Activated effector memory CD4-positive, alpha-beta T cell treated with anti-CD3 and anti-CD28 coated beads, Interleukin-2, amount 50 U/mL, for 16 hours (primary cell): ENCODE measurements around the gene OCLN.
"Not testable (repeated sequence)": the region's sequence is repeated elsewhere in the genome, so short reads cannot be mapped to it uniquely, and the experiment has no call there.

Experiments
- DNase-seq: peaks from one replicate; pipeline ENCODE4 v3.0.0-alpha.2; 2020

OCLN gene, protein sequence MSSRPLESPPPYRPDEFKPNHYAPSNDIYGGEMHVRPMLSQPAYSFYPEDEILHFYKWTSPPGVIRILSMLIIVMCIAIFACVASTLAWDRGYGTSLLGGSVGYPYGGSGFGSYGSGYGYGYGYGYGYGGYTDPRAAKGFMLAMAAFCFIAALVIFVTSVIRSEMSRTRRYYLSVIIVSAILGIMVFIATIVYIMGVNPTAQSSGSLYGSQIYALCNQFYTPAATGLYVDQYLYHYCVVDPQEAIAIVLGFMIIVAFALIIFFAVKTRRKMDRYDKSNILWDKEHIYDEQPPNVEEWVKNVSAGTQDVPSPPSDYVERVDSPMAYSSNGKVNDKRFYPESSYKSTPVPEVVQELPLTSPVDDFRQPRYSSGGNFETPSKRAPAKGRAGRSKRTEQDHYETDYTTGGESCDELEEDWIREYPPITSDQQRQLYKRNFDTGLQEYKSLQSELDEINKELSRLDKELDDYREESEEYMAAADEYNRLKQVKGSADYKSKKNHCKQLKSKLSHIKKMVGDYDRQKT

DNA sequence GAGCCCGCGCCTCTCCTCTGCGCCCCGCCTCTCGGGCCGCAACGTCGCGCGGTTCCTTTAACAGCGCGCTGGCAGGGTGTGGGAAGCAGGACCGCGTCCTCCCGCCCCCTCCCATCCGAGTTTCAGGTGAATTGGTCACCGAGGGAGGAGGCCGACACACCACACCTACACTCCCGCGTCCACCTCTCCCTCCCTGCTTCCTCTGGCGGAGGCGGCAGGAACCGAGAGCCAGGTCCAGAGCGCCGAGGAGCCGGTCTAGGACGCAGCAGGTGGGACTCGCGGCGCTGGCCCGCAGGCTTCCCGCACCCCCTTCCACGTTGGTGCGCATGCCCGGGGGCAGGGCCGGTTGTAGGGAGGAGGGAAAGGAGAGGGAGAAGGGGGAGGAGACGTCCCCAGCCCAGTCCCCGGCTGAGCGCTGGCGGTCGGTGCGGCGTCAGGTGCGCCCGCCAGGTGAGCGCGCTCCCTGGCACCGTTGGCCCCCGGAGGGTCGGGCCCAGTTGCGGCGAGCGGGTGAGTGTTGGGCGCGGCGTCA, at the start of gene OCLN:
OCLN (plus strand) TSS at position 400 of the 532 bp plus-strand sequence. CDS start 11,455 bp downstream, outside the sequence.
- DNase-seq = no peak

DNA sequence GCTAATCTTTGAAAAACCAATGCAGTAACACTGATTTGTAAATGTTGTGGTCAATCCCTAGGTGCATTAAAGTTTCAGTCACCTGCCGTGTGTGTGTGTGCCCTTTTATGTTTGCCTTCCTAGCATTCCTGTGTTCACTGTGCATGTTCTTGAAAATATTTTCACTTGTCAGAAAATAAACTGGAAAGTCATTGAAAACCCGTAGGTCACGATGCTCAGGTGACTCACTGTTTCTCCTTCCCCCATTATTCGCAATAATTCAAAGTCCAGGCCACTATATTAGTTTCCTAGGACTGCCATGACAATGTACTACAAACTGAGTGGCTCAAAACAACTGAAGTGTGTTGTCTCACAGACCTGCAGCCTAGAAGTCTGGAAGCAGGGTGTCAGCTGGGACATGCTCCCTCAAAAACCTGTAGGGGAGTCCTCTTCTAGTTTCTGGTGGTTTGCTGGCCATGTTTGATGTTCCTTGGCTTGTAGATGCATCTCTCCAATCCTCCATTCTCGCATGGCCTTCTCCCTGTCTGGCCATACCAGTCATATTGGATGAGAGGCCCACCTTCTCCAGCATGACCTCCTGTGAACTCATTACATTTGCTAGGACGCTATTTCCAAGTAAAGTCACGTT, 48.3 kb upstream of the OCLN start:
- no peak for DNase-seq

DNA sequence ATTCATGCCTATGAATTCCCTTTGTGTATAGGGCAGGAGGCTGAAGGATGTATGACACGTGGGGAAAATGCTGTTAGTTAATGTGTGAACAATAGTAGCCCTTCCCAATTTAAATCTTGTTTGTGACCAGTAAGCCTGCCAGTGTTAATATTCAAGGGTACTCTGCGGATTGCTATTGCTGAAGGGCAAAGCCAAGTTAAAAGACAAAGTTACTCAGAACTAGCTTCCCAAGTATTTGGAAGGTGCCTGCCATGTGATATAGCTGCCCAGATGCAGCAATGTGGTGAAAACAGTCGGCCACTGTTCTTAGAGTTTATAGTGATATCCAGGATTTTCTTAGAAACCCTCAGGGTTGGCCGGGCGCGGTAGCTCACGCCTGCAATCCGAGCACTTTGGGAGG, 43.1 kb upstream of the OCLN start:
- no peak for DNase-seq

DNA sequence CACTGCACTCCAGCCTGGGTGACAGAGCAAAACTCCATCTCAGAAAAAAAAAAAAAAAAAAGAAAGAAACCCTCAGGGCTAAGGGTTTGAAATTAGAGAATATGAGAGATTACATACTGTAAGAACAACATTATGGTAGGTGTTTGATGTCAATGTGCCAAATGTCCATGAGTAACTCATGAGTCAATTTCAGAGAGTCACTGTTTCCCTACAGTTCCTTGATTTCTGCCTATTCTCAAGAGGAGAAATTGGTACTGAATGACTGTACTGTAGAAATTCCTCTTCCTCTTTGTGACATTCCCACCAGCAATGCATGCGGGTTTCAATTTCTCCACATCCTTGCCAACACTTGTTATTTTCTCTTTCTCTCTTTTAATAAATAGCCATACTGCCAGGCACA, 42.5 kb upstream of the OCLN start:
- no peak for DNase-seq

DNA sequence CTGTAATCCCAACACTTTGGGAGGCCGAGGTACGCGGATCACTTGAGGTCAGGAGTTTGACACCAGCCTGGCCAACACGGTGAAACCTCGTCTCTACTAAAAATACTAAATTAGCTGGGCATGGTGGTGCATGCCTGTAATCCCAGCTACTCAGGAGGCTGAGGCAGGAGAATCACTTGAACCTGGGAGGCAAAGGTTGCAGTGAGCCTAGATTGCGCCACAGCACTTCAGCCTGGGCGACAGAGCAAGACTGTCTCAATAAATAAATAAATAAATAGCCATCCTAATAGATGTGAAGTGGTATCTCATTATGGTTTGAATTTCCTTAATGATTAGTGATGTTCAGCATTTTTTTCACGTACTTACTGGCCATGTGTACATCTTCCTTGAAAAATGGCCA, 42.1 kb upstream of the OCLN start:
- DNase-seq = not testable (repeated sequence)

DNA sequence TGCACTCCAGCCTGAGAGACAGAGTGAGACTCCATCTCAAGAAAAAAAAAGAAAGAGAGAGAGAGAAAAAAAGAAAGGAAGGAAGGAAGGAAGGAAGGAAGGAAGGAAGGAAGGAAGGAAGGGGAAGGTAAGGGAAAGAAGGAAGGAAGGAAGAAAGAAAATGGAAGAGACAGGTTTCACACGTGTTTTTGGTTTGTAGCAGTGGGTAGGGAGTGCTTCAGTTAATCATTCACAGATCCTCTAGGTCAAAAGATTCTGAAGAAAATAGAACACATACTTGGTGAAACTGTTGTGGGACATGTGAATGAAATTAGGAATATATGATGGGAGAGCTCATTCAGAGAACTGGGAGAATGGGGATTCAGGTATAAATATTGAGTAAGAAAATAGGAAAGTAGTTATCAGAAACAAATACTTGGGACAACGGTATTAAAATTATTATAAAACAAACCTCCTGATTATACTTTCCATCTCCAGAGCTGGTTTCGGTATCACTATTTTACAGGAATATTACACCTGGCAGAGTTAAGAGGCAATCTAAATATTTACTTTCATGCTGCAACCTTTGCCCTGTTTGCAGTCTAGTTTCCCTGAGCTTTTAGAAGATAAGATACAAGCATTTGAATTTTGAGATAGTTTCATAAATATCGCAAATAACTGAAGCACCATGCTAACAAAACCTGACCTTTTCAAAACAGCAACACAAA, 40.5 kb upstream of the OCLN start:
- DNase-seq = no peak

DNA sequence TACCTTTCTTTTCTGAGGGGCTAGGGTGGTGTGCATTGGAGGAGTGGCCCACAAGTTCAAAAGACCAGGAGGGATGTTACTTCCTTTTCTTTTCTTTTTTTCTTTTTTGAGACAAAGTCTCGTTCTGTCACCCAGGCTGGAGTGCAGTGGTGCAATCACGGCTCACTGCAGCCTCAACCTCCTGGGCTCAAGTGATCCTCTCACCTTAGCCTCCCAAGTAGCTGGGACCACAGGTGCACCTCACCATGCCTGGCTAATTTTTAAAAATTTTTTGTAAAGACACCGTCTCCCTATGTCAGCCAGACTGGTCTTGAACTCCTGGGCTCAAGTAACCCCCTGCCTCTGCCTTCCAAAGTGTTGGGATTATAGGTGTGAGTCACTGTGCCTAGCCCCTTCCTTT, 39.1 kb upstream of the OCLN start:
- not testable (repeated sequence) for DNase-seq

DNA sequence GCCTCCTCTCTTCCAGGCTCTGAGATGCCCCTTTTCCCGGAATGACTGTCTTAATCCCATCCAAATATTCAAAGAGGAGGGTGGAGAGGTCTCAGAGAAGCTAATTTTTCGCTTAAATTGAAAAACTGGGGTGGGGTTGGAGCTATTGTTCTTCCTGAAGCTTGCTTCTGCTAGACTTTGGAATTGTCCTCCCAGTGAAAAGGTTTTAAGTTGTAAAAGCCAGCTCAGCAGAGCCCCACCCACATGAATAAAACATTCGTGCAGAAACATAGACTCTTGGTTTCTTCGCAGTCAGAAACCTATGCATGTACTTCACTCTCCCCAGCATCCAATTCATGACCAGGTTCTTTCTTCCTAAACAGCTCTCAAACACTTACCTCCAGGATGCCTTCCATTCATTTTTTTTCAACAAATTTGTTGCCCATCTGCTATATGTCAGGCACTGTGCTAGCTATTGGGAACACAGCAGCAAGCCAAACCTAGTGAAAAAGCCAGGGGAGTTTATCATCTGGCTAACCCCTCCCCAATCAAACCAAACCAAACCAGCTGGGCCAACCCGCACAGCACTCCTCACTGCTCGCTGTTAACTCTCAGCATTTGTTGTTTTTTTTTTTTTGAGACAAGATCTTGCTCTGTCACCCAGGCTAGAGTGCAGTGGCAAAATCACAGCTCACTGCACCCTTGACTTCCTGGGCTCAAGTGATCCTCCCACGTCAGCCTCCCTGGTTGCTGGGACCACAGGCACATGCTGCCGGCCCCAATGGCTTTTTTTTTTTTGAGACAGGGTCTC, 37.9 kb upstream of the OCLN start:
- DNase-seq = no peak

DNA sequence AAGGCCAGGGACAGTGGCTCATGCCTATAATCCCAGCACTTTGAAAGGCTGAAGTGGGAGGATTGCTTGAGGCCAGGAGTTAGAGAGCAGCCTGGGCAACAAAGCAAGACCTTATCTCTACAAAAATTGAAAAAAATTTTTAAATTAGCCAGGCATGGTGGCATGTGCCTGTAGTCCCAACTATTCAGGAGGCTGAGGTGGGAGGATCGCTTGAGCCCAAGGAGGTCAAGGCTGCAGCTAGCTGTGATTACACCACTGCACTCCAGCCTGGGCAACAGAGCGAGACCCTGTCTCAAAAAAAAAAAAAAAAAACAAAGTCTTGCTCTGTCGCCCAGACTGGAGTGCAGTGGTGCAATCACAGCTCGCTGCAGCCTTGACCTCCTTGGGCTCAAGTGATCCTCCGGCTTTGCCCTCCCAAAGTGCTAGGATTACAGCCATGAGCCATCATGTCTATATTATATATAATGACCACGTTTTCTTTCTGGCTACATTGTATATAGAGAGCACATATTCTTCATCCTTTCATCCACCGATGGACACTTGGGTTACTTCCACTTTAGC, 37.1 kb upstream of the OCLN start:
- not testable (repeated sequence) for DNase-seq

DNA sequence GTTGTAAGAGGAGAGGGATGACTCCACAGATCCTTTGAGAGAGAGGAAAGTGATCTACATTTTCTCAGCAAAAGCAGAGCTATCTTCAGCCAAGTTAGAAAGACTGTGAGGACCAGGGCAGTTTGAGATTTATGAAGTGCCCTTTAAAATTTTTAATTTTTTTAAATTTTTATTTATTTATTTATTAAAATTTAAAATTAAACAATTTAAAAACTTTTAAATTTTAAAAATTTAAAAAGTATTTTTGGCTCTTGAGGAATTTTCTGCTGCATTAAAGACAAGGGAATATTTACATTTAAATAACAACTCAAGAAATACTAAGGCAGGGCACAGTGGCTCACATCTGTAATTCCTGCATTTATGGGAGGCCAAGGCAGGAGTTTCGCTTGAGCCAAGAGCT, 30.4 kb upstream of the OCLN start:
- DNase-seq = no peak

DNA sequence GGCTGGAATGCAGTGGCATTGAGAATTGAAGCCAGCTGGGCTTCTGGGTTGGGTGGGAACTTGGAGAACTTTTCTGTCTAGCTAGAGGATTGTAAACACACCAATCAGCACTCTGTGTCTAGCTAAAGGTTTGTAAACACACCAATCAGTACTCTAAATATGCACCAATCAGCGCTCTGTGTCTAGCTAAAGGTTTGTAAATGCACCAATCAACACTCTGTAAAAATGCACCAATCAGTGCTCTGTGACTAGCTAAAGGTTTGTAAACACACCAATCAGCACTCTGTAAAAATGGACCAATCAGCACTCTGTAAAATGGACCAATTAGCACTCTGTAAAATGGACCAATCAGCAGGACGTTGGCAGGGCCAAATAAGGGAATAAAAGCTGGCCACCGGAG, 26.2 kb upstream of the OCLN start:
- DNase-seq = not testable (repeated sequence)

DNA sequence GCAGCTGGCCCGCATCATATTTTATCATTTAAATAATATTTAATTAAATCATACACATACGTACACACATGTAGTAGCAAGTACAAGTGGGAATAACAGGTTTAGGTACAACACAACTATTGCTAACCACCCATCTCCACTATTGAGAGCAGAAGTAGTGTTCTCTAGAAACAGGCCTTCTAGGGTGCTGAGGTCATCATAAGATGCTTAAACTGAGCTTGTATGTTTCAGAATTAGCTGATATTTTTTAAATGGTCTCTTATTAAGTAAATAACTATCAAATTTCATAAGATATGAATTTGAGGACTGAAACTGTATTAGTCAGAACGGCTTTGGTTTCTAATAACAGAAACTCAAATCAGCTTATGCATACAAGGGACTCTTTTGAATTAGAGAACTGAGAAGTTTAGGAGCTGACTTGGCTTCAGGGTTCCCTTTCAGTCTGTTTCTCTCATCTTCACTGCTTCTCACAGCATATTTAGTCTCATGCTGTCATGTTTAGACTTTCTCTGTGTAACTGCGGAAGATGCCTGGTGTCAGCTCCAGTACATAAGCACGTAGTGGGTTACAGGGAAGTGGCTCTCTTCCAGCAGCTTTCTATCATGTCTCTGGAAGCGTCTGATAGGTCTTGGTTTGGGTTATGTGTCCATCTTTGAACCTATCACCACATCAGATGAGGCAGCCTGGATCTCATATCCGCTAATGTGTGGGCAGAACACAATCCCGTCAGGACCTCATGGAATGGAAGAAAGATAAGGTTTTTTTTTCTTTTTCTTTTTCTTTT, 25.0 kb upstream of the OCLN start:
- DNase-seq = no peak

DNA sequence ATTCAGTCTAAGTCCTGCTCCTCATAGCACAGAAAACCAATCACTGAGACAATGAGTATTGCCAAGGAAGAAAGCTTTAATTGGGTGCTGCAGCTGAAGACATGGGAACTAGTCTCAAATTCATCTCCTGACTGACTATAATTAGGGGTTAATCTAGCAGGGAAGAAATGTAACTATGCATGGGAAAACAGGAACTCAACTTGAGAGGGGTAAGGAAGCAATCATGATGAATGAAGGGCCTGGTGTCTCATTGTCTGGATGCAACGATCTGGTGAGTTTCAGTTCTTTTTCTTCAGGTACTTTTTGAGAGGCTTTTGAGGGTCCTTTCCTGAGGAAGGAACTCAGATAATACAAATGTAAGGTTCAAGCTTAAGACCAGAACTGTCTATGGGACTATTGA, 24.0 kb upstream of the OCLN start:
- DNase-seq = no peak

DNA sequence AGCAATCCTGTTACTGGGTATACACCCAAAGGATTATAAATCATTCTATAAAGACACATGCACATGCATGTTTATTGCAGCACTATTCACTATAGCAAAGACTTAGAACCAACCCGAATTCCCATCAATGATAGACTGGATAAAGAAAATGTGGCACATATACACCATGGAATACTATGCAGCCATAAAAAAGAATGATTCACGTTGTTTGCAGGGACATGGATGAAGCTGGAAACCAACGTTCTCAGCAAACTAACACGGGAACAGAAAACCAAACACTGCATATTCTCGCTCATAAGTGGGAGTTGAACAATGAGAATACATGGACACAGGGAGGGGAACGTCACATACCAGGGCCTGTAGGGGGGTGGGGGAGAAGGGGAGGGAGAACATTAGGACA, 21.1 kb upstream of the OCLN start:
- not testable (repeated sequence) for DNase-seq

DNA sequence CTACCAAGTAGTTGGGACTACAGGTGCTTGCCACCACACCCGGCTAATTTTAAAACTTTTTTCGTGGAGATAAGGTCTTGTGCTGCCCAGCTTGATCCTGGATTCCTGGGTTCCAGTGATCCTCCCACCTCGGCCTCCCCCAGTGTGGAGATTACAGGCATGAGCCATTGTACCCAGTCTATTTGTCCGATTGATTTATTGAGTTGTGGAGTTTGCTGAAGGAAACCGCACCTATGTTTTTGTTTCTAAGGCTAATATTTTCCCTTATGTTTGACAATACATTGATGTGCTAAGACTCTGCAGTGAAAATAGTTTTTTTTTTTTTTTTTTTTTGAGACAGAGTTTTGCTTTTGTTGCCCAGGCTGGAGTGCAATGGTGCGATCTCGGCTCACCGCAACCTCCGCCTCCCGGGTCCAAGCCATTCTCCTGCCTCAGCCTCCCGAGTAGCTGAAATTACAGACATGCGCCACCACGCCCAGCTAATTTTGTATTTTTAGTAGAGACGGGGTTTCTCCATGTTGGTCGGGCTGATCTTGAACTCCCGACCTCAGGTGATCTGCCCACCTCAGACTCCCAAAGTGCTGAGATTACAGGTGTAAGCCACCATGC, 20.0 kb upstream of the OCLN start:
- not testable (repeated sequence) for DNase-seq

DNA sequence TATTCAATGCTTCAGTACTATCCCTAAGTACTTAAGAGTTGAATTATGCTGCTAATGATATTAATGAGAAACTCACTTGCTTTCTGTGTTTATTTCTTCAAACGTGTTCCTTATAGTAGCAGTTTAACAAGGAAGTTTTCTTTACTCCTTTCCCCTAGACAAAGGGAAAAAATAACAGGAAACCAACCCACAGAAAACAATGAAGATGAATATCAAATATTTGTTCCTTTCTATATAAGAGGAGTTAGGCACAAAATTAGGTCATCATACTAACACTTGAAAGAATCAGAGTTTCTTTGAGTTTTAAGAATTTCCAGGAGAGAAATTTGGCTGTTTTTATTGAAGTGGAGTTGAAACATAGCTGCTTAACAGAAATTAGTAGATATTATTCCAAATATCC, 15.4 kb upstream of the OCLN start:
- no peak for DNase-seq

DNA sequence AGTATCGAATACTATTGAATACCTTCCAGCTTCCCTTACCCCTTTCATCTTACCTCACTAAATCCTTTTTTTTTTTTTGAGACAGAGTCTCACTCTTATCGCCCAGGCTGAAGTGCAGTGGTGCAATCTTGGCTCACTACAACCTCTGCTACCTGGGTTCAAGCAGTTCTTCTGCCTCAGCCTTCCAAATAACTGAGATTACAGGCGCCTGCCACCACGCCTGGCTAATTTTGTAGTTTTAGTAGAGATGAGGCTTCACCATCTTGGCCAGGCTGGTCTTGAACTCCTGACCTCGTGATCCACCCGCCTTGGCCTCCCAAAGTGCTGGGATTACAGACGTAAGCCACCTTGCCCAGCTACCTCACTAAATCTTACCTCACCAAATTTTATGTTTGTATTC, 14.3 kb upstream of the OCLN start:
- DNase-seq = not testable (repeated sequence)

DNA sequence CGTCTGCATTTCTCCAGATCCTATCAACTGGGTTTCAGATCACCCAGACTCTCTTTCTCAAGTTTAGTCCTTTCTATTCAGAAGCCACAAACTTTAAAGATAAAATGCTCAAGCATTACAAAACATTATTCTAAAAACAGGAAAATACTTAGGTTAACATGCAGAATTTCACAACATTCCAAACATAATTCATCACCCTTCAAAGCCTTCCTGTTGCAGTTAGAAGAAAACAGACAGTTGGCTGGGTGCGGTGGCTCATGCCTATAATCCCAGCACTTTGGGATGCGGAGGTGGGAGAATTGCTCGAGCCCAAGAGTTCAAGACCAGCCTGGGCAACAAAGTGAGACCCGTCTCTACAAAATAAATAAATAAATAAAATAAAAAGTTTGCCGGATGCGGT, 7.7 kb upstream of the OCLN start:
- DNase-seq = no peak

DNA sequence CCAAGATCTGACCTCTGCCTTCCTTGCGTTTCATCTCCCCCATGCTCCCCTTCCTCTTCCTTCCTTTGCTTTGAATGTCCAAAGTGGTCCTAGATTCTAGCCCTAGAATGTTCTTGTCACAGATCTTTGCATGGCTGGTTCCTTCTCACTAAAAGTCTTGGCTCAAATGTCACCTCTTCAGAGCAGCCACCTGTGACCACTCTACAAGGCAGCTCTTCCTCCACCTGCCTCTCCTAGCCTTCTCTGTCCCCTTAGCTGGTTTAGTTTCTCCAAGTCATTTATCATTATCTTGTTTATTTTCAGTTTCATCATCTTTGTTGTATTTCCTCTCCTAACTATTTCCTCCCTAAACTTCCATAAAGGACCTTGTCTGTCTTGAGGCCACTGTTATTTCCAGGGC, 7.1 kb upstream of the OCLN start:
- DNase-seq = no peak

DNA sequence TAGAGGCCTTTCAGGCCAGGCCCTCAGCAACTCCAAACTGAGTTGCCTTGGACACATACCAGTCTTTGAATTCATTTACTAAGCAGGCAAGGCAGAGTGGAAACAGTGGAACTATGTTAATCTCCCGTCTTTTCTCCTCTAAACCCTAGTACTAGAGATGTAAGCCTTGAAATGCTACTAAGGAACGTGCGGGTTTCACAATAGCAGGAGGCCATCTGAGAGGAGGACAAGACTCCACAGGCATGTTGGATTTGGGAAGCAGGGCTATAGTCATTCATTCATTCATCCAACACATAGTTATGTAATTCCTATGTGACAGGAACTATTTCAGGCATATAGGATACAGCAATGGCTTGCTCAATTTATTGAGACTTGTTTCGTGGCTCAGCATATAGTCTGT, 3.3 kb upstream of the OCLN start:
- no peak for DNase-seq

DNA sequence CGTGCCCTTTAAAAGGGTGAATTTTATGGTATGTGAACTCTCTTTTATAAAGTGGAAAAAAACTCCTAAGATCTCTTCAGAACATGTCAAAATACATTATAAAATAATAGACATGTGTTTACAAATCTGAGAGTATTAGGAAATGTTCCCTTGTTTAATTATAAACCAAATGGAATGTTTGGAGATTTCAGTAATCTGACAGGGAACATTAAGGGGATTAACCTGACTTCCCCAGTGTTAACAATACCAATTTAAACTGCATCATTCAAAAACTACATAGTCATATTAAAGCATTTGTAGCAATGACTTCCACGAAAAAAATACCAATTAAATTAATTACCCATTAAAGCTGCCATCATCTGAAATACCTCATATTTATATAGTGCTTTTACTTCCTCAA, 1.6 kb upstream of the OCLN start:
- DNase-seq = no peak
